Neural cell (in vitro differentiated cells): ENCODE results near the gene CTNNA1. TPM values are rescaled to one million over a fixed set of nuclear protein-coding genes. Genes with fewer than 3 reads are reported as not detected.

Source experiments
- H2AFZ ChIP-seq: fragments of 200-600, 300-800 bp; sonication (generic), shearing (Covaris generic); 2 replicates; pipeline ENCODE4 v1.6.0; 2014; ENCODE audit warnings: low read depth, mild to moderate bottlenecking, antibody characterized with exemption, low read length, moderate library complexity
- H3F3A ChIP-seq: fragments of 200-600 bp; shearing (Covaris generic); 2 replicates; pipeline ENCODE4 v1.6.1; 2016; ENCODE audit warnings: mild to moderate bottlenecking, moderate library complexity, mixed read lengths, antibody characterized with exemption, low read length; ENCODE audit not compliant: insufficient read depth, poor library complexity, severe bottlenecking
- H3K27ac ChIP-seq: fragments of 200-600, 300-800 bp; sonication (generic), shearing (Covaris generic); 2 replicates; pipeline ENCODE4 v1.5.1; 2014; ENCODE audit warnings: mild to moderate bottlenecking, low read length, moderate library complexity
- H3K27me3 ChIP-seq: fragments of 300-800, 200-600 bp; sonication (generic), shearing (Covaris generic); 2 replicates; pipeline ENCODE4 v1.6.0; 2014; ENCODE audit warnings: mild to moderate bottlenecking, low read depth, low read length, moderate library complexity; ENCODE audit not compliant: insufficient read depth
- H3K36me3 ChIP-seq: fragments of 300-800, 200-600 bp; sonication (generic), shearing (Covaris generic); 2 replicates; pipeline ENCODE4 v1.5.1; 2014; ENCODE audit warnings: mild to moderate bottlenecking, antibody characterized with exemption, low read length, moderate library complexity; ENCODE audit not compliant: insufficient read depth
- H3K4me2 ChIP-seq: fragments of 300-800, 200-600 bp; sonication (generic), shearing (Covaris generic); 2 replicates; pipeline ENCODE4 v1.6.0; 2014; ENCODE audit warnings: mild to moderate bottlenecking, low read length
- H3K4me3 ChIP-seq: fragments of 300-800, 200-600 bp; sonication (generic), shearing (Covaris generic); 2 replicates; pipeline ENCODE4 v1.5.1; 2014; ENCODE audit warnings: mild to moderate bottlenecking, low read length, moderate library complexity
- H3K79me2 ChIP-seq: fragments of 200-600 bp; shearing (Covaris generic); replicated peaks from 2 replicates; pipeline ENCODE4 v1.6.0; 2014; ENCODE audit warnings: mild to moderate bottlenecking, low read length, moderate library complexity; ENCODE audit not compliant: insufficient read depth
- H3K9ac ChIP-seq: fragments of 300-800, 200-600 bp; sonication (generic), shearing (Covaris generic); 2 replicates; pipeline ENCODE4 v1.6.1; 2016; ENCODE audit warnings: mild to moderate bottlenecking, low read length, mixed read lengths
- H3K9me2 ChIP-seq: fragments of 200-600 bp; shearing (Covaris generic); 2 replicates; pipeline ENCODE4 v1.6.1; 2016; ENCODE audit warnings: mild to moderate bottlenecking, low read length, mixed read lengths; ENCODE audit not compliant: insufficient read depth
- H3K9me3 ChIP-seq: fragments of 200-600, 300-800 bp; sonication (generic), shearing (Covaris generic); 2 replicates; pipeline ENCODE4 v1.6.1; 2016; ENCODE audit warnings: mild to moderate bottlenecking, mixed run types, low read length, moderate library complexity, mixed read lengths
- H4K20me1 ChIP-seq: fragments of 200-600 bp; shearing (Covaris generic); 2 replicates; pipeline ENCODE4 v1.6.1; 2016; ENCODE audit warnings: mild to moderate bottlenecking, mixed run types; ENCODE audit not compliant: insufficient read depth
- CTCF ChIP-seq: fragments of 450-650 bp; IDR thresholded peaks from 2 replicates; pipeline ENCODE4 v1.5.1; 2014; ENCODE audit warnings: antibody characterized with exemption, mild to moderate bottlenecking, moderate library complexity; ENCODE audit not compliant: poor library complexity, severe bottlenecking
- EP300 ChIP-seq: fragments of 450-650 bp; conservative IDR thresholded peaks from 2 replicates; pipeline ENCODE4 v1.6.1; 2014; ENCODE audit warnings: antibody characterized with exemption, mild to moderate bottlenecking, moderate library complexity; ENCODE audit not compliant: poor library complexity, severe bottlenecking
- EZH2 ChIP-seq: fragments of 200-600, 300-800 bp; shearing (Covaris generic), sonication (generic); IDR thresholded peaks from 2 replicates; pipeline ENCODE4 v1.6.1; 2014; ENCODE audit warnings: antibody characterized with exemption, low read length, borderline replicate concordance, mild to moderate bottlenecking; ENCODE audit not compliant: insufficient read depth, poor library complexity, severe bottlenecking
- MXI1 ChIP-seq: fragments of 450-650 bp; conservative IDR thresholded peaks from 2 replicates; pipeline ENCODE4 v1.6.1; 2014; ENCODE audit warnings: antibody characterized with exemption, mild to moderate bottlenecking; ENCODE audit not compliant: poor library complexity, severe bottlenecking
- POLR2AphosphoS5 ChIP-seq: IDR thresholded peaks from 2 replicates; pipeline ENCODE4 v1.6.1; 2012
- RAD21 ChIP-seq: fragments of 450-650 bp; conservative IDR thresholded peaks from 2 replicates; pipeline ENCODE4 v1.6.1; 2014; ENCODE audit warnings: antibody characterized with exemption, mild to moderate bottlenecking, moderate library complexity
- REST ChIP-seq: IDR thresholded peaks from 2 replicates; pipeline ENCODE4 v1.6.1; 2012; ENCODE audit warnings: borderline replicate concordance
- SMC3 ChIP-seq: fragments of 450-650 bp; conservative IDR thresholded peaks from 2 replicates; pipeline ENCODE4 v1.6.1; 2014; ENCODE audit warnings: antibody characterized with exemption, mild to moderate bottlenecking, moderate library complexity; ENCODE audit not compliant: poor library complexity
- TAF1 ChIP-seq: IDR thresholded peaks from 2 replicates; pipeline ENCODE4 v1.6.1; 2012; ENCODE audit warnings: low read depth
- polyA plus RNA-seq: library from polyadenylated mRNA; depleted of rRNA; stranded (reverse); fragments of >200 nt; gene quantifications from 2 replicates; pipeline ENCODE4 v1.2.3, GENCODE V29; 2014

The CTNNA1 gene
- polyA plus RNA-seq, 1 donor from 2014 or later: 87.9 TPM

GRCh38 chr5:138900281-138900965, 147.2 kb downstream of the CTNNA1 start:
- Histone ChIP-seq H3K9ac (no peak overlapping the region), H2AFZ (no peak overlapping the region), H3K9me3 (no peaks in the 10 kb centered on the region), H3K27ac (no peak overlapping the region), H3K9me2 (no peaks in the 10 kb centered on the region), H3K27me3 (no peaks in the 10 kb centered on the region), H3K4me3 (no peak overlapping the region), H3K4me2 (no peak overlapping the region), H3F3A (no peaks in the 10 kb centered on the region), H3K36me3 (no peaks in the 10 kb centered on the region), H4K20me1 (no peaks in the 10 kb centered on the region), H3K79me2 (no peaks in the 10 kb centered on the region)
- TF ChIP-seq EP300 (no peak), REST (no peak), TAF1 (no peak), EZH2 (no peak), CTCF (no peak), POLR2AphosphoS5 (no peak), SMC3 (no peak), MXI1 (no peak), RAD21 (no peak)

GRCh38 chr5:138901716-138902115, 148.5 kb downstream of the CTNNA1 start:
- Histone ChIP-seq H3K4me2 (no peak overlapping the region), H4K20me1 (no peaks in the 10 kb centered on the region), H3K79me2 (no peaks in the 10 kb centered on the region), H2AFZ (no peak overlapping the region), H3K9me2 (no peaks in the 10 kb centered on the region), H3K4me3 (no peak overlapping the region), H3K9me3 (no peaks in the 10 kb centered on the region), H3K27ac (no peak overlapping the region), H3K27me3 (no peaks in the 10 kb centered on the region), H3K36me3 (no peaks in the 10 kb centered on the region), H3K9ac (no peak overlapping the region), H3F3A (no peaks in the 10 kb centered on the region)
- TF ChIP-seq EZH2 (no peak), SMC3 (no peak), RAD21 (no peak), POLR2AphosphoS5 (no peak), MXI1 (no peak), EP300 (no peak), REST (no peak), TAF1 (no peak)
